Sigmoid colon (tissue), 4 donors: ENCODE measurements around the gene THSD8.

Experiments used
- CTCF ChIP-seq, 4 experiments: fragments of 450-650 bp in 3 of 4; fragments of 200-600 bp in 1 of 4; IDR thresholded peaks; one replicate each; pipeline ENCODE4 v1.5.1; 2016 to 2019; ENCODE audit warnings: antibody characterized with exemption in 4 of 4, mild to moderate bottlenecking in 3 of 4, moderate library complexity in 2 of 4
- EP300 ChIP-seq, 4 donors: sonication (generic); formaldehyde crosslinking; IDR thresholded peaks; one replicate each; pipeline ENCODE4 v1.6.1; 2017; ENCODE audit warnings: antibody characterized with exemption in 4 of 4
- POLR2A ChIP-seq, 2 donors: fragments of 450-650 bp; IDR thresholded peaks; one replicate each; pipeline ENCODE4 v1.6.1; 2016; ENCODE audit warnings: antibody characterized with exemption in 2 of 2, mild to moderate bottlenecking in 2 of 2, moderate library complexity in 2 of 2
- POLR2AphosphoS5 ChIP-seq, 4 donors: sonication (generic); formaldehyde crosslinking; IDR thresholded peaks; one replicate each; pipeline ENCODE4 v1.6.1; 2017; ENCODE audit warnings: antibody characterized with exemption in 4 of 4

- TF ChIP-seq CTCF (IDR thresholded peaks at IDR 0.05) (no peak), EP300 (IDR thresholded peaks at IDR 0.05) (no peak), POLR2A (IDR thresholded peaks at IDR 0.05) (no peak), POLR2AphosphoS5 (IDR thresholded peaks at IDR 0.05) (no peak)
These were observed 1.5 kb upstream of the THSD8 start for GRCh38 chr19:12800466-12800770.
